NCI-H524 (cell line): ENCODE results near the gene DPYSL3.

Source experiments
- DNase-seq, 2 experiments: peaks; one replicate each; lab custom pipeline; 2025; lab: John Stamatoyannopoulos, UW

The DPYSL3 gene

GRCh38 chr5:147439254-147439653 is 70.6 kb downstream of the DPYSL3 start:
- DNase-seq: no peak

DNA sequence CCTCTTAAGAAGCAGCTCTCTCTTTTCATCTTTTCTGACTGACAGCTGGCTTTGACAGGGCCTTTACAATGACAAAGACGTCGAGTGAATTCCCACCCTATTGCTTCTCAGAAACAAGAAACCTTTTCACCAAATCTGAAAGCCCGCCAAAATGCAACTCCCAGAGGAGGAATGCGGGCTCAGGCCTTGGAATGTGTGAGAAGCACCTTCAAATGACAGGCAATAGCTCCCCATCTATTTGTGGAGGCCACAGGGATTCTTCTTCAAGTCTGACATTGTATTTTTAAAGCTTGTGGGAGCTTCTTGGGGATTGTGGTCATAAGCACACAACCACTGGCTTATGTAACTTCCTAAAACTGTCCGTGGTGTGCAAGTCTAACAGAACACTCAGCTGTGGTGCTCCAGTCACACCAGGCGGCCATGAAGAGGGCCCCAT is 72.7 kb downstream of the DPYSL3 start:
- DNase-seq: no peak

- DNase-seq: no peak
Observed at GRCh38 chr5:147436596-147436995, 73.3 kb downstream of the DPYSL3 start.

DNA sequence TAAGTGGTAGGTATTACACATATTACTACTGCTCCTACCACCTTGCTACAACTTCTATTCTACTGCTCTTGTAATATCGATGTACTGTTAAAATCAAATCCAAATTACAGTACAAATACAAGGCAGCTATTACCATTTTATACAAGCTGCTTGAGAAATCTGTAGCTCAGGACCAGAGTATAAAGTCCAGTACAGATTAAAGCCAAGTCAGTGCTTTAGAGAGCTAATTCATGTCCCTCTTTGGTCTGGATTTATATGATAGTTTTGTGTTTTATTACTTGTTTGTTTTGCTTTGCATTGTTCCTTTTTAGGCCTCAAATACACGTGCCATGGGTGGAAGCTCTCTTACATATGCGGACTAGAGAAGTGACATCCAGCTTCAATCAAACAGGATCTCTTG is 75.8 kb downstream of the DPYSL3 start:
- DNase-seq: no peak

GRCh38 chr5:147432323-147432722 is 77.5 kb downstream of the DPYSL3 start:
- DNase-seq: no peak

DNA sequence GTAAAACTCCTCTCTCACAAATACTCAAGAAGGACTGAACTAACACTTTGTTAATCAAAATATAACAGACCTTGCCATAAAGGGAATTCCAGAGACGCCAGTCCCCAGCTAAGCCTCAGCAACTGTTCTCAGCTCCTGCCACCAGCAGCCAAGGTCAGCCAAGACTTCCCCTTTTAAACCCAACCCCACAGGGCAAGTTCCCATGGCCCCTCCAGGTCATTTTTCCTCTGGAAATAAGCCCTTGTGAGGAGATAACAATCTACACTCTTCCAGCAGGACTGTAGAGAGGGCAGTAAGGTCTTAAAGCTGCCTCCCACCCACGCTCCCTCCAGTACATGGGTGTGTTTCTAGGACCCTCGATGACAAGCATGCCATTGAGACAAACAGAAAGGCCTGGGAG is 78.3 kb downstream of the DPYSL3 start:
- no peak for DNase-seq

DNA sequence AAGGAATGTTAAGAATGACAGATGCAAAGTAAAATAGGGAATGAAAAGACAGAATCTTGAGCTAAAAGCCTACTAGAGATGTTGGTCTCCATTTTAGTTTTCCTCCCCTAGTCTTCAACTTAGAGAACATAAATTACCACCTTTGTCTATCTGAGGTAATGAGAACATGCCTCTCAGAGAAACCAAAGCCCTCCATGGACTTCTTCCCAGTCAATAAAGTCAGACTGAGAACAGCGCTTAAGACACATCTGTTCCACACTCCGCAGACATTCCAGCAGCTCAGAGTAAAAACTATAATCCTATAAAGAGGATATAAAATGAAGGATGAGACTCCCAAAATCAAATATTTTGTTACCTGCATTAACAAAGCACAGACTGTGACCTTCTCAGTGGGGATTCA is 79.2 kb downstream of the DPYSL3 start:
- DNase-seq: peak; percentile 37 to 79

GRCh38 chr5:147427521-147428401 is 82.1 kb downstream of the DPYSL3 start:
- no peak for DNase-seq

- DNase-seq: no peak
Observed at GRCh38 chr5:147426640-147427327, 83.1 kb downstream of the DPYSL3 start.

DNA sequence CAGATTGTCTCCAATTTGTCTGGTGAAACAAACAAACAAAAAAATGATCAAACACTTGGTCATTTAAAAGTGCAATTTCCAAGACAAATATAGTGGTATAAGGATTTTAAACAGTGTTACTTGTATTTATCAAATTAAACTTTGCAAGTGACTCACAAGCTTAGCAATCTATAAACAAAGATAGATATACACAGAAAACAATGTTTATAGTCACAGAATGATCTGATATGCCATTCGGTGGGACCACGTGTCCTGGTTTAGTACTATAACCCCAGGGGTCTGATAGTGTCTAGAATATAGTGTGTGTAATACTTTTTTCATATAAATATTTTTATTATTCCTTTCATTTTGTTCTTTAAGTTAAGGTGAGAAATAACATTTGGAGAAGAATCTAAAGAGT is 91.3 kb downstream of the DPYSL3 start:
- no peak for DNase-seq

GRCh38 chr5:147417135-147417813 is 92.6 kb downstream of the DPYSL3 start:
- peak; percentile 62 to 87 for DNase-seq

DNA sequence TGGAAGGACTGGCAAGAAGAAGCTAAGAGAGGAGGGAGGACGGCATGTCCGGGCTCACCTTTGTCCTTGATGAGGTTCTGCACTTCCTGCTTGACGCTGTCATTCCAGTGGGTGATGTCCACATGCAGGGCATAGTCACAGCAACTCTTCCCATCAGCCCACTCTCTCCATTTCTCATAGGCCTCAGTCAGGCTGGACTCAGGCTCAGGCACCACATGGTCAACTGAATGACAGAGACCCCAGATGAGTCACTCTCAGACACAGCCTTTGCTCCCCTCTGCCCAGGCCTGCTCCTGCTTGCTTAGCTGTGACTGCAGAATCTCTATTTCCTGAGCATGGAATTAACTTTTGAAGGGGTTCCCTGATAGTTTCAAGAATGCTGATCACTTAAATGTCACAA is 94.2 kb downstream of the DPYSL3 start:
- no peak for DNase-seq

GRCh38 chr5:147413266-147413665 is 96.6 kb downstream of the DPYSL3 start:
- no peak for DNase-seq

- no peak for DNase-seq
Observed at GRCh38 chr5:147412561-147412960, 97.3 kb downstream of the DPYSL3 start.

DNA sequence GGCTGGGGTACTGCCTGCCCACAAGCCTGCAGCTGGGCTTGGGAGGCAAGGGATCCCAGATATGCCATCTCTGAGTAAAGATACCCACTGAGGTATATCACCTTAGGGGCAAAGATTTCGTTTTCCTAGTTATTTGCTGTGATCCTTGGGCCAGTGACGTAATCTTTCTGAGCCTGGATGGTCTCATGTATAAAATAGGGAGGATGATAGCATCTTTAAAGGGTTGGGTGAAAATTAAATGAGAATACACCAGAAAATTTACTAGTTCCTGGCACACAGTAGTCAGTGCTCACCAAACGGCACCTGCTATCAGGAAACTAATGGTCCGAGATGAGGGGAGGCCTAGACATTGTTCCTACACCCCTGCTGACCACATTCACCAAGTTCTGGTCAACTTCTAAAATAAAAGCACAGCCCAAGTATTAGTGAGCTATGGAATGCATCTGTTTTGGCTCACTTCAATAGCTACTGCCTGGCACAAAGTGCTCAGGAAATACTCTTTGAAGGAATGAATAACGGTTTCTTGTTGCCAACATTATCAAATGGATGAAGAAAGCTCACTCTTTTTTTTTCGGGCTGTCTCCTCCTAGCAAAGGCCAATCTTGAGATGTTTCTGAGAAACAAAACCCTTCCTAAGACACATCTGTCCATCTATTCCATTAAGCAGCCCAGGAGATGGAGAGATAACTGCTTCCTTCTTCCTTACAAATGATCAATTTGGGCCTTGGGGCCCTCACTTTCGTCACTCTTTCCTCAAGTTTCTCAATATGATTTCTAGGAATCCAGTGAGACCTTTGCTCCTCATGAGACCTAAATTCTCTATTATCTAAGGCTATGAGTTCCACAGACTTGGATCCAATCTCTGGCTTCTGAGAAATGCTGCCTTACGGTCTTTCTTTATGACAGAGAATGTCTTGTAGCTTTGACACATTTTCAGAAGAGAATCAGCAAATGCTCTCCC is 98.2 kb downstream of the DPYSL3 start:
- no peak for DNase-seq

DNA sequence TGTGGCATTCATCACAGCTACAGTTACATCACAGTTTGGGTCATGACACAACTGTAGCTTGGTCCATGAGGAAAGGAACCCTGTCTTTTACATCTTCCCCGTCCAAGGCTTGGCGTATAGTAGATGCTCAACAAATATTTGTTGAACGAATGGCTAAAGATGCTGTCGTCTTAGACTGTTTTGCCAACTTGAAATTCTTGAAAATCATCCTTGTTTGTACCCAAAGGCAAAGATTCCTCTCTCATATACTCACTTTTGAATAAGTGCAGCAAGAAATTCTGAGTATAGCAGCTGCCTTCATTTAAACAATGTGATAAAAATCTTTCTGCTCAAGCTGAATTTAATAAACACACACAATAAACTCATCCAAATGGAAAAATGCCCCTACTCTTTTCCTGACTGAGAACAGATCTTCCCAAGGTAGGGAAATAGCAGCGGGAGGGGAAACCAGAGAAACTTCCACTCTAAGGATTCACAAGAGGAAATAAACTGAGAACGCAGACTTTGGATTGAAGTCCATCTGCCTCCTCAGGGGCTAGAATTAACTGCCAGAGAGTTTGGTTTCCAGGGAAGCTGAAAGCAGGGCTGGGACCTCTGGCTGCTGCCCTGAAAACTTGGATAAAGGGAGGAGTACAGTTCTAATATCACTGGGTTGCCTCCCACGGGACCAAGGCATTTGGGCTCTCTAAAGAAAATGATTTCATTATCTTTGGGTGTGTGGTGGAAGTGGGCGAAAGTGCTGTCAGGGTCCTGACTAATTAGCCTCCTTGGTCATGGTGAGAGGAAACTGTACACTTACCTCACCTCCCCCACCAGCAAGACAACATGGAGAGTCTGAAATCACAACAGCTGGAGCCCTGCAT is 99.1 kb downstream of the DPYSL3 start:
- DNase-seq: no peak

DNA sequence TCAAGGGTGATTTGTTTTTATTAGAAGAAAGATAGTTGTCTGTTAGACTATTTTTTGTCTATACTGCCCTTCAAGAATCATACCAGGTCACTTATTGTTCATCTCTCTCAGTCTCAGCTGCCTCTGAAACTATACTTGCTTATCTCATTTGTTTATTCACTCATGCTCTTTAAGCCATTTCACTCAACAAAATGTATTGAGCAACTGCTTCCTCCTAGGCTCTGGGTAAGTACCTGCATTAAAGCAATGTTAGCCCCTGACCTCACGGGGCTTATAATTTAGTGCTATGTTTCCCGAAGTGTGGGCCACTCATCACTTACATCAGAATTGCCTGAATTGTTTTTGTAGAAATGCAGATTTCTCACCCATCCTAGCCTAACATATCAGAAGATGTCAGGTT is 100.9 kb downstream of the DPYSL3 start:
- DNase-seq: no peak

DNA sequence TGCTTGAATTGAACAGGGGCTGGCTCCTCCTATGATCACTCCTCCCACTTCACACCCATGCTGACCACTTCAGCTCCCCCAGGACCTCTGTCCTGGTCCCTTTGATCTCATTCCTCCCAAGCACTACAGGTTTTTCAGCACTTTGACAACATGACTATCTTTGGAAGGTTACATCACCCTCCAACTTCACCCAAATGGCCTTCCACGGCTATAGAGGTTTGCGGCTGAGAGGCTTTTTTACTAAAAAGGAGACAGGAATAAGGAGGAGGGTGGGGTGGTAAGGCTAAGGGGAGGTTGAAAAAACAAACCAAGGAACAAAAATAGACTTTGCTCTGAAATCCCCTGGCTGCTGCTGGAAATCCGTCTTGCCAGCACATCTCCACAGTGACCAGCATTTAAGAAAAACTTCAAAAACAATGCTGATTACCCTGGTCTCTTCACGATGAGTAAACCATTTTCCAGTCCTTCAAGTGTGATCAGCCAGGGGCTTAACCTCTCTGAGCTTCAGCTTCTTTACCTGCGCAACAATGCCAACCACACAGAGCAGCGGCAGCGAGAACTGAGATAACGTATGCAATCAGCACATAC is 102.7 kb downstream of the DPYSL3 start:
- DNase-seq: no peak

- DNase-seq: no peak
Observed at GRCh38 chr5:147406636-147407035, 103.2 kb downstream of the DPYSL3 start.

DNA sequence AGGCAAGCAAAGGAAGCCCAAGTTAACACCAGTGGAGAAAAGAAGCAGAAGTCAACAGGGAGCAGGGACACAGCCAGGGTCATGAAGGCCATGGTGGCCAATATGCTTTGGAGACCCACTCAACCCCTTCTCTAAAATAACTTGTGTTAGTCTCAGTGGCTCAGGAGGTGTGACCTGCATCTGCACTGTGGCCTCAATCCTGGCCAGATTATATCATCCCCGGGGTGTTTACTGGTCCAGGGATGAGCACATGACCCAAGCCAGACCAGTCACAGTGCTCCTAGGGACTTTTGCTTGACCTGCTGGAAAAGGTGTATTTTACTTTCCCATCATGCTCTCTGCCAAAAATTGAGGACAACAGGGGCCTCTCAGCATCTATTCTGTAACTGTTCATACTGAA is 105.2 kb downstream of the DPYSL3 start:
- DNase-seq: no peak
